NCI-H2171 (cell line): ENCODE results near the gene LYPD5.
"Not testable (repeated sequence)": the region's sequence is repeated elsewhere in the genome, so short reads cannot be mapped to it uniquely, and the experiment has no call there.

Experiments used
- DNase-seq: peaks from one replicate; lab custom pipeline; 2025; lab: John Stamatoyannopoulos, UW

Gene LYPD5, protein sequence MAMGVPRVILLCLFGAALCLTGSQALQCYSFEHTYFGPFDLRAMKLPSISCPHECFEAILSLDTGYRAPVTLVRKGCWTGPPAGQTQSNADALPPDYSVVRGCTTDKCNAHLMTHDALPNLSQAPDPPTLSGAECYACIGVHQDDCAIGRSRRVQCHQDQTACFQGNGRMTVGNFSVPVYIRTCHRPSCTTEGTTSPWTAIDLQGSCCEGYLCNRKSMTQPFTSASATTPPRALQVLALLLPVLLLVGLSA

DNA sequence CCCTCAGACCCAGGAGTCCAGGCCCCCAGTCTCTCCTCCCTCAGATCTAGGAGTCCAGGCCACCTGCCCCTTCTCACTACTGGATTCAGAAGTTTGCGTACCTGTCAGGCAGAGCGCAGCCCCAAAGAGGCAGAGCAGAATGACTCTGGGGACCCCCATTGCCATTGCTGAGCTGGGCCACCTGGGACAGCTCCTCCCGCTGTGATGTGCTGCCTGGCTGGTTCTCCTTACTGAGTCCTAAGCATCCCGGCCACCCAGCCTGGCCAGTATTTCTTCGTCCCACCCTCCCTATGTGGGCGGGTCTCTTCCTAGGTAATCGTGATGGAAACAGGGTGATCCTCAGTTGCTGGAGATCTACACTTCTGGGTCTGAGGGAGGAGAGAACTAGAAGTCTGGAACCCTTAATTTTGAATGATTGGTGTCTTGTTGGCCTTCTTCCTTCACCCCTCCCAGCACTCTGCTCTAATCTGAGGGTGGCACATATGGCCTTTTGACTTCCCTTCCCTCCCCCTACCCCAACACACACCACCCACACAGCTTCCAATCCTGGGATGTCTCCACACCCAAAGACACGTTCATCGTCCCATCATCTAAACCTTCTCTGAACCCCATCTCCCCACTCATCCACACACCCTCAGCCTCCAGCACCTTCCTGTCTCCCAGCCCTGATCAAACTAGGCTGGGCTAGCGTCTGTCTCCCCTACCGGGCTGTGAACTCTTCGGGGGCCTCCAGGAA lies at the start of gene LYPD5:
TSS of gene LYPD5 (minus strand) at position 232 of the 736 bp plus-strand sequence. CDS start at position 165, 67 bp downstream.
- DNase-seq = no peak

DNA sequence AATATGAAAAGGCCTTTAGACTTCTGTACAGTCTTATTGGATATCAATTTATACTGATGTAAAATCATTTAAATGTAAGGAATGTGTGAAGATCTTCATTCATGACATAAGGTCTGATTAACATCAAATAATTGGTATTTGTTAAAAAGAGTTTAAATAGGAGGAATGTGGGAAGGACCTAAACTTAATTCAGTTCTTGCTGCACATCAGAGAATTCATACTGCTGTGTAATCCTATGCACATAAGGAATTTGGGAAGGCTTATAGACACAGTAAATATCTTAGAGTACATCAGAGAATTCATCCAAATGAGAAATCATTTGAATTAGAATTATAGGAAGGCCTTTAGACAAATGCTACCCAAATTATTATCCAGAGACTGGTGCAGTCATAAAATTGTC lies 46.6 kb upstream of the LYPD5 start:
- DNase-seq = no peak

DNA sequence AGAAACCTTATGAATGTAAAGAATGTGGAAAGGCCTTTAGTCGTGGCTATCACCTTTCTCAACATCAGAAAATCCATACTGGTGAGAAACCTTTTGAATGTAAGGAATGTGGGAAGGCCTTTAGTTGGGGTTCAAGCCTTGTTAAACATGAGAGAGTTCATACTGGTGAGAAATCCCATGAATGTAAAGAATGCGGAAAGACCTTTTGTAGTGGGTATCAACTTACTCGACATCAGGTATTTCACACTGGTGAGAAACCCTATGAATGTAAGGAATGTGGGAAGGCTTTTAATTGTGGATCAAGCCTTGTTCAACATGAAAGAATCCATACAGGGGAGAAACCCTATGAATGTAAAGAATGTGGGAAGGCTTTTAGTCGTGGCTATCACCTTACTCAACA lies 45.6 kb upstream of the LYPD5 start:
- DNase-seq = no peak

DNA sequence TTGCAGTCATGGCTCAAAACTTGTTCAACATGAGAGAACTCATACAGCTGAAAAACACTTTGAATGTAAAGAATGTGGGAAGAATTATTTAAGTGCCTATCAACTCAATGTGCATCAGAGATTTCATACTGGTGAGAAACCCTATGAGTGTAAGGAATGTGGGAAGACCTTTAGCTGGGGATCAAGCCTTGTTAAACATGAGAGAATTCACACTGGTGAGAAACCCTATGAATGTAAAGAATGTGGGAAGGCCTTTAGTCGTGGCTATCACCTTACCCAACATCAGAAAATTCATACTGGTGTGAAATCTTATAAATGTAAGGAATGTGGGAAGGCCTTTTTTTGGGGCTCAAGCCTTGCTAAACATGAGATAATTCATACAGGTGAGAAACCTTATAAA lies 45.0 kb upstream of the LYPD5 start:
- no peak for DNase-seq

DNA sequence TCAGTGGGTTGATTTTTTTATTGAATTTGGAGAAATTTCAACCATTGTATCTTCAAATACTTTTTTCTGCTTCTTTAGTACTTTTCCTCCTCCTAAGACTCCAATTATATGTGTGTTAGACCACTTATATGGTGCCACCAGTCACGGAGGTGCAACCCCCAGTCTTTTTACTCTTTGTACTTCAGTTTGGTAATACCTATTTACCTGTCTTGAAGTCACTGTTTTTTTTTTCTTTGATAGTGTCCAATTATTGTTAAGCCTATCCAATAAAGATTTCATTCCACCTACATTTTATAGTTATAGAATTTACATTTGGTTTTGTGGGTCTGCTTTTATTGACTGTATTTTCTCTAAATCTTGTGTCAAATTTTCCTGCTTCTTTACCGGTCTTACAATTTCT lies 39.8 kb upstream of the LYPD5 start:
- DNase-seq = no peak

DNA sequence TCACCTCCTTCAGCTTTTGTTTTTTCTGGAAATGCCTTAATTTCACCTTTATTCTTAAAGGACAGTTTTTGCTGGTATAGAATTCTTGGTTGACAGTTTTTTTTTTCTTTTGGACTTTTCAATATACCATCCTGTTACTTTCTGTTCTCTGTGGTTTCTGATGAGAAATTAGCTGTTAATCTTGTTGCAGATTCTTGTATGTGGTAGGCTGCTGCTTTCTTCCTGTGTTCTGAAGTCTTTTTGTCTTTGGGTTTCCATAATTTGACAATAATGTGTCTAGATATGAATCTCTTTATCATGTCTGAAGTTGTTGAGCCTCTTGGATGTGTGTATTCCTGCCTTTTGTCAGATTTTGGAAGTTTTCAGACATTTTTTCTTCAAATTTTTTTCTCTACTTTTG lies 36.9 kb upstream of the LYPD5 start:
- DNase-seq = no peak

DNA sequence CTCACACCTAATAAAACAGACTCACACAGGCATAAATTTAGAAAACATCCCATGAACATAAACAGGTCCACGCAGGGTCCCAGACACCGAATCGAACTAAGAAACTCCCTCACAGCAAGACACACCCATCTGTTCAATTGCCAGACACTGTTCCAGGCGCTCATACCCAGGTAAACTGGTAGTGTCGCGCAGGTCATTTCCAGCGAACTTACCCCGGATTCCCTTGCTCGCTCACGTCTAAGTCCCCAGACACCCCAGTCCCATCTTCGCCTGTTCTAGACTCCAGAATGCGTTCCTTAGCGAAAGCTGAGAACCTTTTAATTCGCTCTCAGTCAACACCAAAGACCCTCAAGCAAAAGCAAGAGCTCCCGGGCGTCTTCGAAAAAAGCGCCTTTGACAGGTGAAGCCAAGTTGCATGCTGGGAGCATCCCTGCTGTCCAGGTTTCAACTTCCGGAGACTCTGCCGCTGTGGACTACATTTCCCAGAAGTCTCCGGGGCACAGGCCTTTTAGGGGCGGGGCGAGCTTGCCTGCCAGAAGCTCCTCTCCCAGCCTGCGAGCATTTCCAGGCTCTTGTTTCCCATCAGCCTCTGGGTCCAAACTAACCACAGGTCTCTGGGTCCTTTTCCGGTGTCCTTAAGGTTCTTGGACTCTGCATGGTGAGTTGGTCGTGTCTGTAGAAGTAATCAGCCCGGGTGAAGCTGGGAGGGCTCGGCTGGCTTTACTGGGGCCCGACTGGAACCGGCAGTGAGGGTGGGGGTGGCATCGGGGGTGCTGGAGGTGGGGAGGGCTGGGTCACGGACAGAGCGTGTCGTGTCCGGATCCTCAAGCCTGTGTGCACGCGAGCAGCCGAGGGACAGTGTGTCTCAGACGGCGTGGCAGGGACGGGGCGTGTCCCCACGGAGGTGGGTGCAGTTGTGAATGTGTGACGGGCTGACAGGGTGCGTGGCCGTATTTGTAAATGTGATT lies 24.8 kb upstream of the LYPD5 start, which contains the start of gene ZNF283:
TSS of gene ZNF283 (plus strand) at position 535 of the 968 bp plus-strand sequence. CDS start 6,184 bp downstream, outside the sequence.
- peak; percentile 79 for DNase-seq

DNA sequence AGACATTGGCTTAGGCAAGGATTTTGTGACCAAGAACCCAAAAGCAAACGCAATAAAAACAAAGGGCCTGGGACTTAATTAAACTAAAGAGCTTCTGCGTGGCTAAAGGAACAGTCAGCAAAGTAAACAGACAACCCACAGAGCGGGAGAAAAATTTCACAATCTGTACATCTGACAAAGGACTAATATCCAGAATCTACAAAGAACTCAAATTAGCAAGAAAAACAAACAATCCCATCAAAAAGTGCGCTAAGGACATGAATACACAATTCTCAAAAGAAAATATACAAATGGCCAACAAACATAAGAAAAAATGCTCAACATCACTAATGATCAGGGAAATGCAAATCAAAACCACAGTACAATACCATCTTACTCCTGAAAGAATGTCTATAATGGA lies 22.3 kb upstream of the LYPD5 start:
- not testable (repeated sequence) for DNase-seq

DNA sequence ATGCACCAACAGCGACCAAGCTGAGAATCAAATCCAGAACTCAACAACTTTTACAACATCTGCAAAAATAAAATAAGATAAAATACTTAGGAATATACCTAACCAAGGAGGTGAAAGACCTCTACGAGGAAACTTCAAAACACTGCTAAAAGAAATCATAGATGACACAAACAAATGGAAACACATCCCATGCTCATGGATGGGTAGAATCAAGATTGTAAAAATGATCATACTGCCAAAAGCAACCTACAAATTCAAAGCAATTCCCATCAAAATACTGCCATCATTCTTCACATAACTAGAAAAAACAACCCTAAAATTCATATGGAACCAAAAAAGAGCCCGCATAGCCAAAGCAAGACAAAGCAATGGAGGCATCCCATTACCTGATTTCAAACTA lies 21.6 kb upstream of the LYPD5 start:
- DNase-seq = not testable (repeated sequence)

DNA sequence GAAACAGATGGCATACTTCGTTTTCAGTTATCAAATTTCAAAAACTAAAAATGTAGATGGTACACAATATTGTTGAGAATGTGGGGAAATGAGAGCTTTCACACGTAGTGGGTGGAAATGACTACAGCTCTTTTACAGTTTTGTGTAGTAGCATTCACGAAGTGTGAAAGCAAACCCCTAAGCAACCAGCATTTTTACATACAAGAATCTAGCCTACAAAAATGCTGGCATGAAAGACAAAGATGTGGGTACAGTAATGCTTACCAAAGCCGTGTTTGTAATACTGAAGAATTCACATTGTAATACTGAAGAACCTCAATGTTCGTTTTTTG lies 18.6 kb upstream of the LYPD5 start:
- DNase-seq = no peak

DNA sequence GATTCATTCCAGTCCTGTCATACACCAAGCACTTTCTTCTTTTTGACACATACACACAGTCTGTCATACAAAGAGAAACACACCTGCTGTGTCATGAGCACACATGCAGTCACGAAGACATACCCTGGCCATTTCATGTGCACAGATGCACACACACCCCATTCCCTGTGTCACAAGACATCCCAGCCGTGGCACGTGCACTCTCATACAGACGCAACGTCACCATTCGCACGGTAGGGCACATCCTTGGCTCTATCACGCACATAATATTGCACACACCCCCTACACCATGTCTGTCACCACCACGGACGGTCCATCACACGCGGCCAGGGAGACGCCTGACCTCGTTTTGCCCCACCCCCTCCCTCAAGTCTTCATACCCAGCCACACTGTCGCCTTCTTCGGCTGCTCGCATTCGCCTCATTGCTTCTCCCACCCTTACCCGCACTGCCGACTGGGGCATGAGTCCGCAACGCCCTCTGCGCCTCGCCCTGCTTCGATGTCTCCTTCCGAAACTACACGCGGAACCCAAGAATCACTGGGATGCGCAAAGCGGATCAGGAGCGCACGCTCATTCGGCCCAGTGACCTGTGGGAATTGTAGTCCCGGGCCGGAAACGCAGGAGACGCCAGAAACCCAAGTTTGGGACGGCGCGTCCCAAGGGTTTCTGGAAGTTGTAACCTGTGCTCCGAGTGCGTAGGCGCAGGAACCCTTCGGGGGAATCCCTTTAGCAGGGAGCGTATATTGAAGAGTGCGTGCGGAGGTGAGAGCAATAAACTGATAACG lies 18.0 kb upstream of the LYPD5 start:
- DNase-seq = peak; percentile 69

DNA sequence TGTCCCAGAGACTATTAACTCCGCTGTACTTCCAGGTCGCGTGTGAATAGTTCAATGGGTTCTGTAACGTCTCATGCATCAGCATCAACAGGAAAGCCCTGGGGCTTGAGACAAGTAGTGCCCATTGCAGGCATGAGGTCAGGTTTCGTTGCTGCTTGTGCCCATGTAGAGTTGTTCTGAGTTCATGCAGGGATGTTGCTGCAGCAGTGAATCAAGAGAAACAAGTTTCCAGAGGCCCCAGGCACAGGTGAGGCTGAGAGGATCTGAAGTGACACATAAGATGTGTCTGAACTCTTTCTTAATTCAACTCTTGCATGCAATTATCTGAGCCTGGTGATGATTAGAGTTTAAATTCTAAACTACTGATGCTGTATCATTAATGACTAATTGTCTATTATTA lies 16.3 kb upstream of the LYPD5 start:
- no peak for DNase-seq

DNA sequence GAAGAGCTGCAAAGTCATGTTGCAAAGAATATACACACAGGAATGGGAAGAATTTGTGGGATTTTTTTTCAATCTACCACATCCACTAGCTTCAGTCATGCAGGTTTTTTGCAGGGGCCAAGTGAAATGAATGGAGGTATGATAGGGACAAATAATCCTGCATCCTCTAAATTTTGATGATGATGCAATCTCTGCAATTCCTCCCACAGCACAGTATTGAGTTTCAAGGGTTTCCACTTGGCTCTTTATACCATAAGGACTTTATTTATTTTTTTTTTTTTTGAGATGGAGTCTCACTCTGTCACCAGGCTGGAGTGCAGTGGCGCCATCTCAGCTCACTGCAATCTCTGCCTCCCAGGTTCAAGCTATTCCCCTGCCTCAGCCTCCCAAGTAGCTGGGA lies 15.2 kb upstream of the LYPD5 start:
- not testable (repeated sequence) for DNase-seq

DNA sequence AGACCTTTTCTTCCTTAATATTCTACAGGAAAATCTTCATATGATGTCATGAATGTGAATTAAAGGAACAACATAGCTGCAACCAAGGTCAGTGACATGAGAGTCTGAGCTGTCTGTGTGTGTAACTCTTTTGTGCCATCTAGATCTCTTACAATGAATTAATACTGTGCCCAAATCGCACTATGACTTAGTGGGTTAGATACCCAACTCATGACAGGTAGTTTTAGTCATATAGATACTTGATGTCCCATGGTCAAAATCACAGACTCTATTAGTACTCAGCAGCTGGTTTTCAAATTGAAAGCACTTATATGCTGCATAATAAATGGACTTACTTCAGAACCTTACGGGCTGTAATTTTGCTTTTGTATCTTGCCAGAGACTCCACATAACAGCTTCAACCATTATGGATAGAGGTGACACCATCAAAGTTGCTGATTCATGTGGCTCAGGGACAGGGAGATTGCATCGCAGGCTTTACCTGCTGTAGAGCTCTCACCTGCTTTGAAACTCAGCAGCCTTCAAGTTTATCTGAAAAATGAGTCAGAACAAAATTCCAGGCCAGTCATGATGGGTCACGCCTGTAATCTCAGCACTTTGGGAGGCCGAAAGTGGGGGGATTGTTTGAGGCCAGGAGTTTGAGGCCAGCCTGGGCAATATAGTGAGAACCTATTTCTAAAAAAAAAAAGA lies 12.6 kb upstream of the LYPD5 start:
- DNase-seq = no peak

DNA sequence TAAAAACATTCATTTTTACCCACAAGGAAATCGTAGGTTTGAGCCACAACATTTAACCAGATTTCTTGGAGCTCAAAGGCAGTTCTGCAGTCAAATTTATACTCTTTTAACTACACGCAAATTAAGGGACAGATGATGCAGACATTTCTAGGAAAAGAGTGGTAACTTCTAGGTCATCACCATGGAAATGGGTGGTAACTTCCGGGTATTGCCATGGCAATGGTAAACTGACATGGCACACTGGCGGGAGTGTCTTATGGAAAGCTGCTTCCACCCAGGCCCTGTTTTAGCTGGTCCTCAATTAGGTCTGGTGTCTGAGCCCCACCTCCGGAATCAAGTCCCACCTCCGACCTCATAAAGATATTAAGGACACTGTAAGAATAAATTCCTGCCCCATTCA lies 10.4 kb upstream of the LYPD5 start:
- DNase-seq = no peak

DNA sequence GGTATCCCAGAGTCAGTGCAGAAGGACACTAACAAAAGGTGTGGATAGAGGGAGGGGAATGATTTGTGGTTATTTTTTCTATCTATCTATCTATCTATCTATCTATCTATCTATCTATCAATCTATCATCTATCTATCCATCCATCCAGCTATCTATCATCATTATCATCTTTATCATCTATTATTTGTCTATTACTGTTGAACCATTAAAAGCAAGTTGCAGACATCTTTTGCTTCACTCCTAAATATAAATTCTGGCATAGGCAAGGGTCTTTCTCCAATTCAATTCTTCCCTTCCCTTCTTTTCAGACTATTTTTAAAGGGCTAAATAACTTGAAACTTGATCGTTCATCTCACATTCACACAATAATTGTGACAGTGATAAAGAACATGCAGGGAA lies 10.0 kb upstream of the LYPD5 start:
- no peak for DNase-seq

DNA sequence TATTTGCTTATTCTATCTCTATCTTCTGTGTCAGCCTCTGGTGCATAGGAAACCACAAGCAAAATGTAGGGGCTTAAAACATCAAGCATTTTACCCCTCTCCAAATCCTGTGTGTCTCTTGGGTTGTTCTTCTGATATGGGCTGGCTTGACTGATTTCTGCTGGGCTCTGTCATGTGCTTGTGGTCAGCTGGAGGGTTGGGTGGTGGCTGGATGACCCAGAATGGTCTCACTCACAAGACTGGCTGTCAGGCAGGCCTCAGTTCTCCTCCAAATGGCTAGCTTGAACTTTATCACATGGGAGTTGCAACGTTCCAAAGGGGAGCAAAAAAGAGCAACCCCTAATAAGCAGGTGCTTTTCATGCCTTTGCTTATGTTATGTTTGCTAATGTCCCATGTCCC lies 9.6 kb upstream of the LYPD5 start:
- no peak for DNase-seq

DNA sequence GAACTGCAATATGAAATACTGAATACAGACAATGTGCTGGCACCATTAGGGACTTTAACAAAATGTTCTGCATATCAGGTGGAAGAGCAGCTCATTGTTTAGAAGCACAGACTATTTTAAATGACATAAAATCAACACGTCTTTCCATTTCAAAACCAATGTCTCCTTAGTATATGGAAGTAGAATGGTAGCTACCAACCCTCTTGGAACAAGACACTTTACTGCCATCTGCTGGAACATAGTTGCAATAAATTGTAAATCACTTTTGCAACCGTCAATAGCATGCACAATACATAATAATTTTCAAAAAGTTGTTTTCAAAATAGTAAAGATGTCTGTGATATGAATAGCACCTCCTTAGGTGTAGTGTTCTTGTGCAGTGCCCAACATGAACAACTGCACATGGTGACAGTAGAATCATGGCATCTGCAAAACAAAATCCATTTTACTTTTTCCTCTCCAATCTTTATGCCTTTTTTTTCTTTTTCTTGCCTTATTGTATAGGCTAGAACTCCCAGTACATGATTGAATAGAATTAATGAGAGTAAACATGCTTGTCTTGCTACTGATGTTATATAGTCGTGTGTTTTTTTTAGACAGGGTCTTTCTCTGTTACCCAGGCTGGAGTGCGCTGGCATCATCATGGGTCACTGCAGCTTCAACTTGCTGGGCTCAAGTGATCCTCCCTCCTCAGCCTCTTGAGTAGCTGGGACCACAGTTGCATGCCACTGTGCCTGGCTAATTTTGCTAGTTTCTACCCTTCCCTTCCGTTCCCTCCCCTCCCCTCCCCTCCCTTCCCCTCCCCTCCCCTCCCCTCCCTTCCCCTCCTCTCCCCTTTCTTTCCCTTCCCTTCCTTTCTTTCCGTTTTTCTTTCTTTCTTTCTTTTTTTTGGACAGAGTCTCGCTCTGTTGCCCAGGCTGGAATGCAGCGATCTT lies 7.8 kb upstream of the LYPD5 start:
- peak; percentile 43 for DNase-seq

DNA sequence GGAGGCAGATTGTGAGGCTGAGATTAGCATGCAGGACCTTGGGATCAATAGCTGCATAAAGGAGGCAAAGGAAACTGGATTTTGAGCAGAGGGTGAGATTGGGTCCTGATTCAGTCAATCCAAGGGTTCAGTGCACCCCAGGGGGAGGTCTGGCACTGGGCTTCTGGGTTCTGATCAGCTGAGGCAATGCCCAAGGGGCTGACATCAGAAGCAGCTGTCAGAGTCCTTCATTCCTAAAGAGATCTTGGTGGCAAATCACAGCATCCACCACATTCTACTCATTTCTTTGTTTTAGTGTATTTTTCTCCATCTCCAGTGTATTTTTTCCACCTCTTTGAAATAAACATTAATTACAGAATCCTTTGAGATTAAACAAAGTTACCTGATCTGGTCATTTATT lies 5.4 kb upstream of the LYPD5 start:
- DNase-seq = no peak

DNA sequence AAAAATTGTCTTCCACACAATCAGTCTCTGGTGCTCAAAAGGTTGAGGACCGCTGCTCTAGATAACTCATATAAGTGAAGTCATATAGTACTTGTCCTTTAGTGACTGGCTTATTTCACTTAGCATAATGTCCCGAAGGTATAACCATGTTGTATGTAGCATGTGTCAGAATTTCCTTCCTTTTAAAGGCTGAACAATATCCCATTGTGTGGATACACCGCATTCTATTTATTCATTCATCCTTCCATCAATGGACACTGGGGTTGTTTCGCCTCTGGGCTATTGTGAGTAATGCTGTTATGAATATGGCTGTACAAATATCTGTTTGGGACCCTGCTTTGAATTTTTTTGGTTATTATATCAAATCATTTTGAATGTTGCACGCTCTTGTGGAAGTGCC lies 4.6 kb upstream of the LYPD5 start:
- no peak for DNase-seq
